Brain (organoid and tissue), 1 donor: ENCODE measurements around the gene GPATCH3. TPM values are rescaled to one million over a fixed set of nuclear protein-coding genes. Genes with fewer than 3 reads are reported as not detected.

ENCODE experiments used
- polyA plus RNA-seq: library from polyadenylated mRNA; stranded (reverse); fragments of 350-450 nt; fragmentation: Illumina TruSeq; extraction: RNeasy Lipid Tissue Mini Kit (QIAGEN cat#74804); gene quantifications from one replicate; pipeline ENCODE4 v1.2.3, GENCODE V29; 2015; ENCODE audit warnings: low read depth, low replicate concordance; ENCODE audit not compliant: insufficient read depth

Gene GPATCH3
- polyA plus RNA-seq, 1 donor from 2014 or later: 11.4 TPM

Other genes starting within 250 kb of the GPATCH3 start
- 61.7 TPM for gene ARID1A, start 204.5 kb downstream of the GPATCH3 start, polyA plus RNA-seq
- gene PIGV, start 112.5 kb downstream of the GPATCH3 start, polyA plus RNA-seq: 11.9 TPM
- 30.7 TPM for gene ZDHHC18, start 73.8 kb downstream of the GPATCH3 start, polyA plus RNA-seq
- 50.6 TPM for gene SFN, start 37.3 kb downstream of the GPATCH3 start, polyA plus RNA-seq
- 25.8 TPM for gene GPN2, start 10.2 kb downstream of the GPATCH3 start, polyA plus RNA-seq
- gene NR0B2, start 13.5 kb upstream of the GPATCH3 start, polyA plus RNA-seq: 28.6 TPM
- gene NUDC, start 21.3 kb upstream of the GPATCH3 start, polyA plus RNA-seq: 280 TPM
- gene KDF1, start 60.0 kb upstream of the GPATCH3 start, polyA plus RNA-seq: 17.2 TPM
- gene TRNP1, start 93.2 kb upstream of the GPATCH3 start, polyA plus RNA-seq: 43.3 TPM
- 4.3 TPM for gene TENT5B, start 112.4 kb upstream of the GPATCH3 start, polyA plus RNA-seq